Measurements from ENCODE around the gene ZC2HC1C. TPM values are rescaled to one million over a fixed set of nuclear protein-coding genes. Genes with fewer than 3 reads are reported as not detected.

Gene ZC2HC1C
- total RNA-seq, 1 experiment from 2014 or later: 1.4 TPM

GRCh38 chr14:75030147-75030546 is 39.3 kb upstream of the ZC2HC1C start:
- no CpG with 5 or more reads among the region's 1 CpG for WGBS (ENCODE audit: extremely low coverage, insufficient read length, low lambda C conversion rate)

More at GRCh38 chr14:75030147-75030546, 39.3 kb upstream of the ZC2HC1C start:
- Mint-ChIP-seq H3K4me3 (no peak overlapping the region), H3K9me3 (no peaks in the 10 kb centered on the region), H3K27ac (no peak overlapping the region), H3K27me3 (ENCODE audit: low read depth) (no peaks in the 10 kb centered on the region), H3K36me3 (ENCODE audit: insufficient read depth in 1 of 3, low read depth in 3 of 3) (peaks cover 5 to 37% (median 21%) of the 10 kb centered on the region in 3 experiments; a peak in 5 of 7 replicates), H3K4me1 (no peaks in the 10 kb centered on the region)
- Histone ChIP-seq H2BK15ac (ENCODE audit: low read depth, low read length) (no peak overlapping the region), H3K4me2 (ENCODE audit: insufficient read depth, insufficient read length, low read length) (no peak overlapping the region), H4K8ac (replicated peaks; ENCODE audit: insufficient read length, low read depth, low read length) (no peak overlapping the region), H3K14ac (ENCODE audit: insufficient read depth, low read length) (no peak overlapping the region), H3K18ac (ENCODE audit: insufficient read length, low read depth, low read length) (no peak overlapping the region), H3K23ac (ENCODE audit: insufficient read length, low read depth, low read length) (no peak overlapping the region), H3K27me3 (ENCODE audit: insufficient read depth, low read length) (no peaks in the 10 kb centered on the region), H3K4me1 (ENCODE audit: insufficient read depth, low read length) (no peaks in the 10 kb centered on the region), H3K79me1 (ENCODE audit: insufficient read depth, low read depth, low read length, poor library complexity, severe bottlenecking) (no peaks in the 10 kb centered on the region), H2BK12ac (ENCODE audit: insufficient read length, low read depth, low read length) (no peak overlapping the region), H2AK5ac (ENCODE audit: insufficient read length, low read length) (no peak overlapping the region), H3K79me2 (ENCODE audit: insufficient read depth, low read length) (no peaks in the 10 kb centered on the region), H4K91ac (ENCODE audit: insufficient read length, low read depth, low read length) (no peak overlapping the region), H3K9ac (ENCODE audit: extremely low read depth, insufficient read length, low read length) (no peak overlapping the region), H4K5ac (ENCODE audit: insufficient read length, low read depth, low read length) (no peak overlapping the region), H4K20me1 (ENCODE audit: control insufficient read depth, insufficient read depth, insufficient read length) (no peaks in the 10 kb centered on the region), H2BK120ac (ENCODE audit: low read depth, low read length, poor library complexity, severe bottlenecking) (no peak overlapping the region), H2AFZ (ENCODE audit: low read length) (no peak overlapping the region), H2BK5ac (ENCODE audit: insufficient read length, low read length) (no peak overlapping the region), H2BK20ac (ENCODE audit: low read depth, low read length, poor library complexity, severe bottlenecking) (no peak overlapping the region), H3K9me3 (ENCODE audit: control insufficient read depth, low read depth, low read length) (no peaks in the 10 kb centered on the region), H3K23me2 (ENCODE audit: insufficient read length, low read depth, low read length, poor library complexity, severe bottlenecking) (no peaks in the 10 kb centered on the region), H3T11ph (ENCODE audit: low read length) (no peak overlapping the region), H3K27ac (ENCODE audit: insufficient read length, low read depth, low read length) (no peak overlapping the region), H3K56ac (ENCODE audit: insufficient read length, low read depth, low read length) (no peak overlapping the region), H3K4ac (ENCODE audit: low read depth, low read length) (no peak overlapping the region)
- DNase-seq: no peak
- TF ChIP-seq, protein P1, sequence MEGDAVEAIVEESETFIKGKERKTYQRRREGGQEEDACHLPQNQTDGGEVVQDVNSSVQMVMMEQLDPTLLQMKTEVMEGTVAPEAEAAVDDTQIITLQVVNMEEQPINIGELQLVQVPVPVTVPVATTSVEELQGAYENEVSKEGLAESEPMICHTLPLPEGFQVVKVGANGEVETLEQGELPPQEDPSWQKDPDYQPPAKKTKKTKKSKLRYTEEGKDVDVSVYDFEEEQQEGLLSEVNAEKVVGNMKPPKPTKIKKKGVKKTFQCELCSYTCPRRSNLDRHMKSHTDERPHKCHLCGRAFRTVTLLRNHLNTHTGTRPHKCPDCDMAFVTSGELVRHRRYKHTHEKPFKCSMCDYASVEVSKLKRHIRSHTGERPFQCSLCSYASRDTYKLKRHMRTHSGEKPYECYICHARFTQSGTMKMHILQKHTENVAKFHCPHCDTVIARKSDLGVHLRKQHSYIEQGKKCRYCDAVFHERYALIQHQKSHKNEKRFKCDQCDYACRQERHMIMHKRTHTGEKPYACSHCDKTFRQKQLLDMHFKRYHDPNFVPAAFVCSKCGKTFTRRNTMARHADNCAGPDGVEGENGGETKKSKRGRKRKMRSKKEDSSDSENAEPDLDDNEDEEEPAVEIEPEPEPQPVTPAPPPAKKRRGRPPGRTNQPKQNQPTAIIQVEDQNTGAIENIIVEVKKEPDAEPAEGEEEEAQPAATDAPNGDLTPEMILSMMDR (conservative IDR thresholded peaks at IDR 0.05): no peak
